A549 (cell line): Measurements from ENCODE around the gene RXFP1. TPM values are rescaled to one million over a fixed set of nuclear protein-coding genes. Genes with fewer than 3 reads are reported as not detected.

Experiments
- ATAC-seq, 2 experiments: fragments of 200-7000 bp in 1 of 2; fragments of >200 bp in 1 of 2; cut with Nextera tagmentation in 1 of 2; cut with Tn5 transposase in 1 of 2; 3 replicates each; pipeline versions ENCODE4 v1.8.0 to v1.9.1; 2018 to 2020; ENCODE audit warnings: mild to moderate bottlenecking in 1 of 2, moderate library complexity in 1 of 2
- CTCF ChIA-PET: fragments of 300-600 bp; sonication (Branson Sonifier 250); formaldehyde crosslinking; extraction: SDS; loops from one replicate; lab custom pipeline; 2021; ENCODE audit warnings: antibody characterized with exemption, inconsistent platforms; lab: Yijun Ruan, JAX
- POLR2A ChIA-PET: fragments of 350-600 bp; formaldehyde crosslinking; extraction: SDS; loops from one replicate; lab custom pipeline; 2021; ENCODE audit warnings: antibody characterized with exemption, inconsistent platforms; lab: Yijun Ruan, JAX
- DNase-seq, 2 experiments: peaks; one replicate each; pipeline versions ENCODE4 v3.0.0 to v3.0.0-alpha.2; 2011 to 2016; ENCODE audit warnings: low read depth in 1 of 2, low spot score in 1 of 2
- FAIRE-seq: peaks from 2 replicates; lab custom pipeline; 2011; peaks lifted over from hg19 to GRCh38; lab: Jason Lieb, UNC
- H3K27ac ChIP-seq, 2 experiments: fragments of >200 bp; sonication (Bioruptor Twin); formaldehyde crosslinking; 3 replicates each; pipeline ENCODE4 v1.5.1; 2016 to 2017
- H3K4me1 ChIP-seq: fragments of >200 bp; sonication (Bioruptor Twin); formaldehyde crosslinking; 3 replicates; pipeline ENCODE4 v1.6.1; 2016
- H3K4me2 ChIP-seq: fragments of >200 bp; sonication (Bioruptor Twin); formaldehyde crosslinking; 3 replicates; pipeline ENCODE4 v1.6.1; 2016
- H3K4me3 ChIP-seq: fragments of >200 bp; sonication (Bioruptor Twin); formaldehyde crosslinking; 3 replicates; pipeline ENCODE4 v1.5.1; 2016
- H3K9me3 ChIP-seq: fragments of >200 bp; sonication (Bioruptor Twin); formaldehyde crosslinking; 3 replicates; pipeline ENCODE4 v1.6.1; 2016
- E2F6 ChIP-seq: IDR thresholded peaks from 2 replicates; pipeline ENCODE4 v1.6.1; 2012; ENCODE audit warnings: low read depth, borderline replicate concordance
- FOSB ChIP-seq: fragments of 250-450 bp; sonication (Bioruptor Pico); IDR thresholded peaks from 2 replicates; pipeline ENCODE4 v1.5.0; 2020; ENCODE audit warnings: mild to moderate bottlenecking, moderate library complexity
- FOXS1 ChIP-seq: fragments of 250-450 bp; sonication (Bioruptor Pico); IDR thresholded peaks from 2 replicates; pipeline ENCODE4 v1.5.0; 2020; ENCODE audit warnings: mild to moderate bottlenecking, moderate library complexity
- GATA3 ChIP-seq: IDR thresholded peaks from 2 replicates; pipeline ENCODE4 v1.6.1; 2012; ENCODE audit warnings: borderline replicate concordance
- HEYL ChIP-seq: fragments of 250-450 bp; sonication (Bioruptor Pico); IDR thresholded peaks from 2 replicates; pipeline ENCODE4 v1.8.0; 2021; ENCODE audit warnings: mild to moderate bottlenecking, moderate library complexity
- HOXB13 ChIP-seq: fragments of 250-450 bp; sonication (Bioruptor Pico); IDR thresholded peaks from 2 replicates; pipeline ENCODE4 v1.5.0; 2020; ENCODE audit warnings: low read depth, mild to moderate bottlenecking, moderate library complexity
- KDM1A ChIP-seq: fragments of 200-600 bp; sonication (generic); IDR thresholded peaks from 2 replicates; pipeline ENCODE4 v1.6.1; 2016; ENCODE audit warnings: low read depth, mild to moderate bottlenecking
- KDM5A ChIP-seq: fragments of 200-600 bp; sonication (generic); IDR thresholded peaks from 2 replicates; pipeline ENCODE4 v1.6.1; 2016; ENCODE audit warnings: antibody characterized with exemption, mild to moderate bottlenecking
- MAX ChIP-seq: IDR thresholded peaks from 2 replicates; pipeline ENCODE4 v1.6.1; 2012
- PBX3 ChIP-seq: IDR thresholded peaks from 2 replicates; pipeline ENCODE4 v1.6.1; 2012
- PHF8 ChIP-seq: fragments of 200-600 bp; sonication (generic); IDR thresholded peaks from 2 replicates; pipeline ENCODE4 v1.6.1; 2016; ENCODE audit warnings: low read depth, mild to moderate bottlenecking, antibody characterized with exemption, moderate library complexity, borderline replicate concordance
- POLR2AphosphoS2 ChIP-seq: conservative IDR thresholded peaks from 2 replicates; pipeline ENCODE4 v1.6.1; 2012; ENCODE audit warnings: low read length, improper control_type of control experiment, inconsistent platforms
- RARB ChIP-seq: fragments of 250-450 bp; sonication (Bioruptor Pico); IDR thresholded peaks from 2 replicates; pipeline ENCODE4 v1.8.0; 2021; ENCODE audit warnings: mild to moderate bottlenecking, moderate library complexity
- SMC3 ChIP-seq: fragments of >200 bp; sonication (Bioruptor Twin); formaldehyde crosslinking; IDR thresholded peaks from 3 replicates; pipeline ENCODE4 v1.6.1; 2018; ENCODE audit warnings: inconsistent platforms
- SREBF2 ChIP-seq: fragments of 450-650 bp; IDR thresholded peaks from 2 replicates; pipeline ENCODE4 v1.6.1; 2014; ENCODE audit warnings: mild to moderate bottlenecking, moderate library complexity
- WGBS: methylation state at CpG from one replicate; pipeline ENCODE4 v1.1.6; 2017; ENCODE audit errors: missing lambda C conversion rate; 5-methylcytosine and 5-hydroxymethylcytosine counted together
- polyA plus RNA-seq, 4 experiments: library from polyadenylated mRNA; depleted of rRNA in 3 of 4; stranded (reverse); fragments of >200 nt; fragmentation: RNase III in 1 of 4; extraction: RNeasy Plus Mini Kit Qiagen cat#74134 plus additional on column Dnase treatment in 1 of 4; gene quantifications; 2 replicates in 3 of 4; 3 replicates in 1 of 4; pipeline ENCODE4 v1.2.3, GENCODE V29; 2011 to 2017
- TF ChIP-seq, protein P1 (sequence below): fragments of 200-600 bp; sonication (generic); IDR thresholded peaks from 2 replicates; pipeline ENCODE4 v1.6.1; 2016; ENCODE audit warnings: antibody characterized with exemption, mild to moderate bottlenecking, moderate library complexity
- TF ChIP-seq, protein P2 (sequence below): fragments of 450-650 bp; IDR thresholded peaks from 2 replicates; pipeline ENCODE4 v1.6.1; 2014; ENCODE audit warnings: antibody characterized with exemption

RXFP1 gene
- polyA plus RNA-seq, 2 of the 4 experiments (the other 2 are of a cell fraction): not detected

DNA sequence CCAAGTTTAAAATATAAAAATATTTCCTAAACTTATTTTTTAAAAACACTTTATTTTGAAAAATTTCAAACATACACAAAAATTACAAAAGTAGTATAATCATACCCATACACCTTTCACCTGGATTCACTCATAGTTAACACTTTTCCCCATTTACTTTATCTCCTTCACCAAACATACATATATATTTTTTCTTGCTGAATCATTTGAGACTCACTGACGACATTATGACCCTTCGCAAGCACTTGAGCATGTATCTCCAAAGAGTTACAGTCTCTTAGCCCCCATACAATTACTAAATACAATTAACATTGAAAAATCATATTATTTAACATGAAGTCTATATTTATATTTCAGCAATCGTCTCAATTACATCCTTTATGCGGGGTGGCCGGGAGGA, 19.8 kb downstream of the RXFP1 start:
- CTCF ChIA-PET: no interaction called here
- 80% methylated on average over 5 of the region's 5 CpGs for WGBS
- Histone ChIP-seq H3K9me3 (no peaks in the 10 kb centered on the region), H3K4me2 (no peak overlapping the region), H3K27ac (no peak overlapping the region), H3K4me3 (no peak overlapping the region), H3K4me1 (no peaks in the 10 kb centered on the region)
- POLR2A ChIA-PET: no interaction called here
- DNase-seq (no peak), FAIRE-seq (no peak), ATAC-seq (no peak)
- TF ChIP-seq PBX3 (no peak), SMC3 (no peak), PHF8 (no peak), KDM5A (no peak), E2F6 (no peak), KDM1A (no peak), POLR2AphosphoS2 (no peak), MAX (no peak), FOXS1 (no peak), SREBF2 (no peak), HEYL (CRISPR knock-in tag) (no peak)

DNA sequence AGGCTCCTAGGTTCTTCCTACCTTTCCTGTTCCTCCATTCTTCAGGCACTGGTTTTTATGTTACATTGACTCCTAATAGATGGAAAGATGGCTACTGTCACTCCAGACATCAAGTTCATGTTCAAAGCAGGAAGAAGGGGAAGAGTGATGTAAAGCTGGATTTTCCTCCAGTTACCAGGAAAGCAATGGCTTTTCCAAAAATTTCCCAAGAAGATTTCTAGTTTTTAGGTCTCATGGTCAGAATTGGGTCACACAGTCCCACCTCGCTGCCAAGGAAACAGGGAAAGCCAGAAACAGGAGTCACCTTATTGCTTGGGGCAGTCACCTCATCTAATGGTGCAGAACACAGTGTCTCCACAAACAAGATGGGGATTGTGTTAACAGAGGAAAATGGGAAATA, 21.5 kb downstream of the RXFP1 start:
- no peaks in the 10 kb centered on the region for H3K9me3 ChIP-seq
- no peak overlapping the region for H3K4me3 ChIP-seq
- H3K27ac ChIP-seq: no peak overlapping the region
- FAIRE-seq (no peak), ATAC-seq (no peak), DNase-seq (no peak)
- CTCF ChIA-PET: no interaction called here
- WGBS: 59% methylated on average over 1 of the region's 1 CpG
- H3K4me2 ChIP-seq: no peak overlapping the region
- TF ChIP-seq SREBF2: no peak
- TF ChIP-seq FOSB (CRISPR knock-in tag): no peak
- no peak for TF ChIP-seq GATA3
- H3K4me1 ChIP-seq: no peaks in the 10 kb centered on the region
- POLR2A ChIA-PET: no interaction called here

DNA sequence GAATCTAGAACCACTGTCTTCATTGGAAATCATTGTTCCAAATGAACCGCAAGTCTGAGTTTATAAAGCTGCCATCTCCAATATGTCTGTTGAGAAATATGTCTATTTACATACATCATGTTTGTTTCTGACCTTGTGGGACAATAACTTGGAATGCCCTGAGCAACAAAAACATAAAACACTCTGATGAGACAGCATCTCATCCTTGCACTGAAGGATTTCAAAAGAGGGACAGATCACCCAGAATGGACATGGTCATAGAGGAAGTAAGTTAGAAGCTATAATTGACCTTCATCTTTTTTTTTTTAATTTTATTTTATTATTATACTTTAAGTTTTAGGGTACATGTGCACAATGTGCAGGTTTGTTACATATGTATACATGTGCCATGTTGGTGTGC, 22.5 kb downstream of the RXFP1 start:
- POLR2A ChIA-PET: no interaction called here
- WGBS: 95% methylated on average over 1 of the region's 1 CpG
- FAIRE-seq: no peak

More for the DNA sequence above, 22.5 kb downstream of the RXFP1 start:
- TF ChIP-seq, protein P1, sequence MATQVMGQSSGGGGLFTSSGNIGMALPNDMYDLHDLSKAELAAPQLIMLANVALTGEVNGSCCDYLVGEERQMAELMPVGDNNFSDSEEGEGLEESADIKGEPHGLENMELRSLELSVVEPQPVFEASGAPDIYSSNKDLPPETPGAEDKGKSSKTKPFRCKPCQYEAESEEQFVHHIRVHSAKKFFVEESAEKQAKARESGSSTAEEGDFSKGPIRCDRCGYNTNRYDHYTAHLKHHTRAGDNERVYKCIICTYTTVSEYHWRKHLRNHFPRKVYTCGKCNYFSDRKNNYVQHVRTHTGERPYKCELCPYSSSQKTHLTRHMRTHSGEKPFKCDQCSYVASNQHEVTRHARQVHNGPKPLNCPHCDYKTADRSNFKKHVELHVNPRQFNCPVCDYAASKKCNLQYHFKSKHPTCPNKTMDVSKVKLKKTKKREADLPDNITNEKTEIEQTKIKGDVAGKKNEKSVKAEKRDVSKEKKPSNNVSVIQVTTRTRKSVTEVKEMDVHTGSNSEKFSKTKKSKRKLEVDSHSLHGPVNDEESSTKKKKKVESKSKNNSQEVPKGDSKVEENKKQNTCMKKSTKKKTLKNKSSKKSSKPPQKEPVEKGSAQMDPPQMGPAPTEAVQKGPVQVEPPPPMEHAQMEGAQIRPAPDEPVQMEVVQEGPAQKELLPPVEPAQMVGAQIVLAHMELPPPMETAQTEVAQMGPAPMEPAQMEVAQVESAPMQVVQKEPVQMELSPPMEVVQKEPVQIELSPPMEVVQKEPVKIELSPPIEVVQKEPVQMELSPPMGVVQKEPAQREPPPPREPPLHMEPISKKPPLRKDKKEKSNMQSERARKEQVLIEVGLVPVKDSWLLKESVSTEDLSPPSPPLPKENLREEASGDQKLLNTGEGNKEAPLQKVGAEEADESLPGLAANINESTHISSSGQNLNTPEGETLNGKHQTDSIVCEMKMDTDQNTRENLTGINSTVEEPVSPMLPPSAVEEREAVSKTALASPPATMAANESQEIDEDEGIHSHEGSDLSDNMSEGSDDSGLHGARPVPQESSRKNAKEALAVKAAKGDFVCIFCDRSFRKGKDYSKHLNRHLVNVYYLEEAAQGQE: no peak
- no peak for TF ChIP-seq HOXB13 (CRISPR knock-in tag)
- TF ChIP-seq RARB (CRISPR knock-in tag): no peak
- TF ChIP-seq, protein P2, sequence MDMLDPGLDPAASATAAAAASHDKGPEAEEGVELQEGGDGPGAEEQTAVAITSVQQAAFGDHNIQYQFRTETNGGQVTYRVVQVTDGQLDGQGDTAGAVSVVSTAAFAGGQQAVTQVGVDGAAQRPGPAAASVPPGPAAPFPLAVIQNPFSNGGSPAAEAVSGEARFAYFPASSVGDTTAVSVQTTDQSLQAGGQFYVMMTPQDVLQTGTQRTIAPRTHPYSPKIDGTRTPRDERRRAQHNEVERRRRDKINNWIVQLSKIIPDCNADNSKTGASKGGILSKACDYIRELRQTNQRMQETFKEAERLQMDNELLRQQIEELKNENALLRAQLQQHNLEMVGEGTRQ: no peak
- no peak for DNase-seq
- no peak overlapping the region for H3K4me3 ChIP-seq
- H3K4me2 ChIP-seq: no peak overlapping the region
- no peaks in the 10 kb centered on the region for H3K9me3 ChIP-seq
- H3K4me1 ChIP-seq: no peaks in the 10 kb centered on the region
- H3K27ac ChIP-seq: no peak overlapping the region
- CTCF ChIA-PET: no interaction called here
- ATAC-seq: no peak
